ENCODE results near the gene PLXND1.
"Not testable (repeated sequence)": the region's sequence is repeated elsewhere in the genome, so short reads cannot be mapped to it uniquely, and the experiment has no call there.

Gene PLXND1

DNA sequence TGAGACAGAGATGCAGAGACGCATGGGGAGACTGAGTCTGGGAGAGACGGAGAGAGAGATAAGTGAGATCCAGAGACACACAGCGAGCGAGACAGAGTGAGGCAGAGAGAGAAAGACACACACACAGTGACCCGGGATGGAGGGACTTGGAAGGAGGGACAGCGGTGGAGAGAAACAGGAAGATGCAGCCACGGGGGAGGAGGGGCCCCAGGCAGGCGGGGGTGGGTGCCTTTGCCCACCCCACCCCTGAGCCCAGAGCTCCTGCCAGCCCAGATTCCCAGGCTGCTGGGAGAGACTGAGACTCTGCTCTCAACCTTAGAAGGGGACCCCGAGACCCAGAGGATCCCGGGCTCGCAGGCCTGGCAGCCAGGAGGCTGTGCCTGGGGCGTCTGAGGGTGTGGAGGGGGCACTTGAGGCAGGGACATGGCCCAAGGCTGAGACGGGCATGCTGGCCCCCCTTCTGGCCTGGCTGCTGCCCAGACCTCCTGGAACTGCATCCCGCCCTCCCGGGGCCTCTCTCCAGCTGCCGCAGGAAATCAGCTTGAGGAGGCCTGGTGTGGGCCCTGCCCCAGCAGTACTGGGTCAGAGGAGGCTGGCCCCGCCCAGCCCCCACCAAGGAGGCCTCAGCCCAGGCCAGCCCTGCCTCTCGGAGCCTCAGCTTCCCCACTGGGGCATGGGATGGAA, 45.4 kb downstream of the PLXND1 start:
- DNase-seq, result peak; percentile 24

GRCh38 chr3:129560269-129560787, 46.1 kb downstream of the PLXND1 start:
- DNase-seq, result no peak

- no peak for DNase-seq
These were observed 46.9 kb downstream of the PLXND1 start for GRCh38 chr3:129559565-129560079.

DNA sequence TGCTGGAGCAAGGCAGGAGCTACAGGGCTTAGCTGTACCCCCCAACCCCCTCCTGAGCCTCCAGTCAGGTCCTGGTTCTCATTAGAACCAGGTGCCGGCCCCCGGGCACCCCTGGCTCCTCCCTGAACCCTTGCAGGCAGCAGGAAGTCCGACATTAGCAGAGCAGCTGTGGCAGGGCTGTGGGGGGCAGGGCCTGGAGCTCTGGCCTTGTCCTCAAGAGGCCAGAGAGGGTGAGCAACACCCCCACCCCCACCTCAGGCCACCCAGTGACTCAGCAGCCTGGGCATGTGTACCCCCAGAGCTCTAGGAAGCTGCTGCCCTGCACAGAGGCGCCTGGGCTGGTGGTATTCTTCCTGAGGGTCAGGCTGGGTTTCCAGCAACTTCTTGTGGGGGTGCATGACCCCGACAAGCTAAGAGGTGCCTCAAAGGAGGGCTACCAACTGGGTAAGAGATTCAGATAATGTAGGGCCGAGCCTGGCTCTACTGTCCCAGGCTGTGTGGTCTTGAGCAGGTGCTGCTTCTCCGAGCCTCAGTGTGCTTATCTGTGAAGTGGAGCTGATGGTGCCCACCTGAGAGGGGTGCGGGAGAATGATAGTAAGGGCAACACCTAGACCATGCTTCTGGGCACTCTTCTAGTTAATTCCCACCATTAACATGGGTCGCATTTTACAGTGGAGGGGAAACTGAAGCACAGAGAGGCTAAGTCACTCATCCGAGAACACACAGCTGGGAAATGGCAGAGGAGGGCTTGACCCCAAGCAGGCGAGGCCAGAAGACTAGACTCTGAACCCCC, 47.5 kb downstream of the PLXND1 start:
- no peak for DNase-seq

- no peak for DNase-seq
These were observed 48.2 kb downstream of the PLXND1 start for GRCh38 chr3:129558081-129558771.

DNA sequence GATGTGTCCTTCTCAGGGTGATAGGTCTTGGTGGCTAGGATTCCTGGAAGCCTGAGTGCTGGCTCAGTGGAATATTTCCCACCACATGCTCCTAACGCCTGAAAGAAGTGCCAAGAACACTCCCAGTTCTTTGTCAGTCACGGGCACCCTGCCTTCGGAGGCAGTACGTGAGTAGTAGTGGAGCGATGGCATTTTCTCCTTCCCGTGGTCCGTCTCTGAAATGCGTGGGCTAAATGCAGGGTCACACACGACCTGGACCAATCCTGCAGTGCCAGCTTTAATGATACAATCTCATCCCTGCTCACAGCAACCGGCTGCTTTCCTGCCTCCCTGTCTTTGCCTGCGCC, 49.0 kb downstream of the PLXND1 start:
- DNase-seq, result no peak

DNA sequence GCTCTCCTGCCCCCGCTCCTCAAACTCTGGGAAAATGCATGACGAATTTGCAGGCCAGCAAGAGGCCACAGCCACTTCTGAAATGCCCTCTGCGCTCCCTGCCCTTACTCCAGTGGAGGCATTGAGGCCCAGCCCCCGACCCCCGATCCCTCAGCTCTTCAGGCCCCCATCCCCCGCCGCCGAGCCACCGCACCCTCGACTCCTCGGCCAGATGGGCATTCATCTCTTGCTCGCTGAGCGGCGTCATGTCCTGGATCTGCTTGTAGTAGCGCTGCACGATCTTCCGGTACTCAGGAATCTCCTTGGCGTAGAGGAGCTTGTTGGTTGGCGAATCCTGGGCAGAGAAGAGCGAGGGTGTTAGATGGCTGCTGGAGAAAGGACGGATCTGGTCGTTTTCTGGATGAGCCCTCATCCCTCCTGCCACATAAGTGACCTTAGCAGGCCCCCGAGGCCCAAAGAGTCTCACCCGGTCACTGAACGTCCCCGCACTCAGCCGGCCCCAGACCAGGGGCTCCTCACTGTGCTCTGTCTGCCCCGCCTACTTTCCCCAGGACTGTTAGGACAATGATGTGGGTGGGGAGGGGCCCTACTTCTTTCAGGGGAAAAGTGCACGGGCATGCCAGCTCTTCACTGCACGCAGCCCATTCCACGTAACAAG, 49.5 kb downstream of the PLXND1 start:
- no peak for DNase-seq

DNA sequence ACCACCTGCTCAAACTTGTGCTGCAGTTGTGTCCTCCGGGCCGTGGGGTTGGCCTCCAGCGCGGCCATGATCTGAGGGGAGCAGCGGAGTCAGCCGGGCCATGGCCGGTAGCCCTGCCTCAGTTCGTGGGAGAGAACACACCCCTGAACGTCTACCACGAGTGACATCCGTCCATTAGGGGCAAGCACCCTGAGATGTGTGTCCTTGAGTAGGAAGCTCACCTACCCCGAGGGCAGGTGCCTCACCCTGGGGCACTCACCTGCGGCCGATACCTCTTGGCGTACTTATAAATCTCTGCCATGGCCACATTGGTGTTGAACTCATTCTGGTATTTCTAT, 50.1 kb downstream of the PLXND1 start:
- no peak for DNase-seq

- no peak for DNase-seq
These were observed 50.7 kb downstream of the PLXND1 start for GRCh38 chr3:129555616-129556357.

DNA sequence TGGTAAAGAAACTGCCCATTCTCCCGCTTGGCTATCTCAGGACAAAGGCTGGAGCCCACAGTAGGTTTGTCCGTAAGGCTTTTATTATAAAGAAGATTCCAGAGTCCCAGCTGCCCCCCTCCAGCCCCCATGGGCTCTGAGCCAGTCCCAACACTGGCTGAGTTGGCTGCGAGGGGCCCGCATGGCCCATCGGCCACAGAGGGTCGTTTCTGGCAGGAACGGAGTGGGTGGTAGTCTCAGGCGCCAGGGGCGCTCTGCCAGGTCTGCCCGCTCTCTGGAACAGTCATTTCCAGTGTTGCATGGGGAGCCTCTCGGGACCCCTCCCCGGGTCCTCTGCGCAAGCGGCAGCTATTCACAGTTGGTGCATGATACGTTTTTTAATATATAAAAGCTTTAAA, 51.3 kb downstream of the PLXND1 start:
- DNase-seq, result no peak

- no peak for DNase-seq
These were observed 51.9 kb downstream of the PLXND1 start for GRCh38 chr3:129554356-129555152.

GRCh38 chr3:129553719-129554118, 52.8 kb downstream of the PLXND1 start:
- no peak for DNase-seq

DNA sequence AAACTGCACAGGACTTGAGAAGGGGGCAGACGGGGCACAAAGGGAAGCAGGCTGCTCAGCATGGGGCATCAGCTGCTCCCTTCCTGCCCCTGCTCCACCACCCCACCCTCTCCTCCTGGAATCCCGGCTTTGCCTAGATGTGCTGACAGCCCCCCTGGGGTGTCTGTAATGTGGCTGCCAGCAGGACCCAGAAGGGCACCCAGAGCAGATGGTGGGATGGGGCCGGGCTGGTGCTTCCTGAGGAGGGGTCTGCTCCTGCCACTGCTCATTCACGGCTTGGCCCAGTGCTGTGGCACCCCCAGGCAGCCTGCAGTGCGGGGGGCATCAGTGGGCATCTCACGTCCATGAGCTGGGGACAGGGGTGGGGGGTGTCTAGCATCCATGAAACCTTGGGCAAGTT, 53.3 kb downstream of the PLXND1 start:
- no peak for DNase-seq

- no peak for DNase-seq
These were observed 54.0 kb downstream of the PLXND1 start for GRCh38 chr3:129552287-129553050.

DNA sequence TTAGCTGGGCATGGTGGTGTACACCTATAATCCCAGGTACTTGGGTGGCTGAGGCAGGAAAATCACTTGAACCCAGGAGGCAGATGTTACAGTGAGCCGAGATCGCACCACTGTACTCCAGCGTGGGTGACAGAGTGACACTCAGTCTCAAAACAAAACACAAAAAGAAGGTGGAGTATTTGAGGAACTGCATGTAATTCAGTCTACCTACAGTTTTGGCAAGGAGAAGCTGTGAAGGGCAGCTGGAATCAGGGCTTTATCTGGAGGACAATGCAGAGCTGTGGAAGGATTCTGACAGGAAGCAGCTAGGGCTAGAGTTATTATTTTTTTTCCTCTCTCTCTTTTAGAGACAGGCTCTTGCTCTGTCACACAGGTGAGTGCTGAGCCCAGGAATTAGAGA, 56.7 kb downstream of the PLXND1 start:
- no peak for DNase-seq

- no peak for DNase-seq
These were observed 57.3 kb downstream of the PLXND1 start for GRCh38 chr3:129549006-129549800.

DNA sequence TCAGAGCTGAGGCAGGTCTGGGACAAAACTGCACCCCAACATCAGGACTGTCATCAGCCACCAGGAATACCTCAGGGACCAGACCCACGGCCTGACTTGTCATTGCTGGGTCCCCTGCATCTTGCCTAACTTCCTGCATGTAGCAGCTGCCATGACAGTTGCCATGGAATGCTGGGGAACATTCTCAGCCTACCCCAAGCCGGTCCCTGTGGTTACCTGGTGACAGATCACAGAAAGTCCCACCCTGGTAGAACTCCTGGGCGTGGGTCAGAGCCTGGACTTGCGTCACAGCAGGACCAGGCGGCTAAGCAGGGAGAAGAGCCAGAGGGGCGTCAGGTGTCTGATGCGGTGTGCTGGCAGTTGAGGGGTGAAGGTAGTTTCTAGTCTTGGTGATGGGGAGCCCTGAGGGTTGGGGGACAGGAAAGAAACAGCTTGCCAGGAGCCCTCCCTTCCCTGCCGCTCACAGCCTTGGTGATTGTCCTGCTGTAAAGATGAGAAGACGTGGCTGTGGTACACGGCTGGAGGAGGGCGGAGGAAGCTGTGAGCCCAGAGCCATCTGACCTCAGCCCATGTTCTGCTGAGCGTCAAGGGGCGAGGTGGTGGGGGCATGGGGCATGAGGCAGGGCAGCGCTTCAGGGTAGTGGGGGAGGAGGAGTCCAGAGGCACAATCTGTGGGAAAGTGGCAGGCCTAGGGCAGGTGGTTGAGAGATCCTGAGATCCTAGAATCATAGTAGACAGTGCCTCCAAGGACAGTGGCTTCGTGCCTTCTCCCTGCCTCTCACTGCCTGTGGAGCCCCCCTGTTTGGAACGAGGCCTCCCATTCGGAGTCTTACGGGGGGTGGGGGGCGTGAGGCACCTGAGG, 58.1 kb downstream of the PLXND1 start:
- no peak for DNase-seq

GRCh38 chr3:129547241-129547640, 59.2 kb downstream of the PLXND1 start:
- DNase-seq, result no peak

DNA sequence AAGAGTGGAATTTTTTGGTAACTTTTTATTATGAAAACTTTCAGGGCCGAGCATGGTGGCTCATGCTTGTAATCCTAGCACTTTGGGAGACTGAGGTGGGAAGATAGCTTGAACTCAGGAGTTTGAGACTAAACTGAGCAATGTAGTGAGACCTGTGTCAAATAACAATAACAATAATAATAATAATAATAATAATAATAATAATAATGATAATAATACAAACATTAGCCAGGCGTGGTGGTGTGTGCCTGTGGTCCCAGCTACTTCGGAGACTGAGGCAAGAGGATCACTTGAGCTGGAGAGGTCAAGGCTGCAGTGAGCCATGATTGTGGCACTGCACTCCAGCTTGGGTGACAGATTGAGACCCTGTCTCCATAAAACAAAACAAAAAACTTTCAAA, 60.5 kb downstream of the PLXND1 start:
- DNase-seq, result not testable (repeated sequence)

Measured in amniotic stem cell (primary cell).